Esophagus muscularis mucosa (tissue), 4 donors: ENCODE data around the gene CEPT1.

Source experiments
- EP300 ChIP-seq: sonication (generic); formaldehyde crosslinking; IDR thresholded peaks from one replicate; pipeline ENCODE4 v1.6.1; 2017; ENCODE audit warnings: antibody characterized with exemption
- POLR2A ChIP-seq: fragments of 450-650 bp; IDR thresholded peaks from one replicate; pipeline ENCODE4 v1.6.1; 2017; ENCODE audit warnings: antibody characterized with exemption, moderate library complexity, mild to moderate bottlenecking, low read depth
- POLR2AphosphoS5 ChIP-seq, 2 donors: sonication (generic); formaldehyde crosslinking; IDR thresholded peaks; one replicate each; pipeline ENCODE4 v1.6.1; 2017; ENCODE audit warnings: antibody characterized with exemption in 2 of 2
- TF ChIP-seq, protein P1 (sequence below), 3 experiments: fragments of 200-600 bp in 2 of 3; fragments of 450-650 bp in 1 of 3; sonication (generic) in 2 of 3; IDR thresholded peaks; one replicate each; pipeline ENCODE4 v1.5.1; 2017 to 2019; ENCODE audit warnings: antibody characterized with exemption in 3 of 3, mild to moderate bottlenecking in 2 of 3, moderate library complexity in 1 of 3

- TF ChIP-seq POLR2A, result no peak
- TF ChIP-seq, protein P1, sequence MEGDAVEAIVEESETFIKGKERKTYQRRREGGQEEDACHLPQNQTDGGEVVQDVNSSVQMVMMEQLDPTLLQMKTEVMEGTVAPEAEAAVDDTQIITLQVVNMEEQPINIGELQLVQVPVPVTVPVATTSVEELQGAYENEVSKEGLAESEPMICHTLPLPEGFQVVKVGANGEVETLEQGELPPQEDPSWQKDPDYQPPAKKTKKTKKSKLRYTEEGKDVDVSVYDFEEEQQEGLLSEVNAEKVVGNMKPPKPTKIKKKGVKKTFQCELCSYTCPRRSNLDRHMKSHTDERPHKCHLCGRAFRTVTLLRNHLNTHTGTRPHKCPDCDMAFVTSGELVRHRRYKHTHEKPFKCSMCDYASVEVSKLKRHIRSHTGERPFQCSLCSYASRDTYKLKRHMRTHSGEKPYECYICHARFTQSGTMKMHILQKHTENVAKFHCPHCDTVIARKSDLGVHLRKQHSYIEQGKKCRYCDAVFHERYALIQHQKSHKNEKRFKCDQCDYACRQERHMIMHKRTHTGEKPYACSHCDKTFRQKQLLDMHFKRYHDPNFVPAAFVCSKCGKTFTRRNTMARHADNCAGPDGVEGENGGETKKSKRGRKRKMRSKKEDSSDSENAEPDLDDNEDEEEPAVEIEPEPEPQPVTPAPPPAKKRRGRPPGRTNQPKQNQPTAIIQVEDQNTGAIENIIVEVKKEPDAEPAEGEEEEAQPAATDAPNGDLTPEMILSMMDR (IDR thresholded peaks at IDR 0.05), result no peak
- no peak for TF ChIP-seq POLR2AphosphoS5 (IDR thresholded peaks at IDR 0.05)
- no peak for TF ChIP-seq EP300
These were observed 11.9 kb upstream of the CEPT1 start for GRCh38 chr1:111127923-111128643.
